GM12878 (cell line): ENCODE data around the gene MYT1. TPM values are rescaled to one million over a fixed set of nuclear protein-coding genes. Genes with fewer than 3 reads are reported as not detected.

Experiments
- ATAC-seq: fragments of 200-7000 bp; cut with Tn5 transposase; 3 replicates; pipeline ENCODE4 v1.9.1; 2020; ENCODE audit warnings: mild to moderate bottlenecking, moderate library complexity
- BruUV-seq: library from RNA; stranded (reverse); fragments of 400-500 nt; replicated peaks from 2 replicates; lab custom pipeline; 2021; lab: Mats Ljungman, UMichigan
- CTCF ChIA-PET: fragments of 300-600 bp; sonication (Branson Sonifier 250); formaldehyde crosslinking; extraction: SDS; loops from one replicate; lab custom pipeline; 2021; ENCODE audit warnings: inconsistent platforms; lab: Yijun Ruan, JAX
- POLR2A ChIA-PET: fragments of 350-600 bp; formaldehyde crosslinking; extraction: SDS; loops from one replicate; lab custom pipeline; 2021; ENCODE audit warnings: inconsistent platforms; lab: Charles Lee
- RAD21 ChIA-PET: fragments of 300-600 bp; sonication (Branson Sonifier 250); formaldehyde crosslinking; loops from one replicate; lab custom pipeline; 2023; ENCODE audit warnings: antibody characterized with exemption; ENCODE audit not compliant: unreplicated experiment; lab: Charles Lee
- SMC1A ChIA-PET: fragments of 300-600 bp; sonication (Branson Sonifier 250); formaldehyde crosslinking; loops from one replicate; lab custom pipeline; 2023; ENCODE audit not compliant: unreplicated experiment, uncharacterized antibody; lab: Charles Lee
- DNase-seq: peaks from one replicate; pipeline ENCODE4 v3.0.0-alpha.2; 2011; ENCODE audit warnings: low read depth, low spot score
- FAIRE-seq: peaks from 3 replicates; lab custom pipeline; 2011; peaks lifted over from hg19 to GRCh38; lab: Jason Lieb, UNC
- H2AFZ ChIP-seq: 2 replicates; pipeline ENCODE4 v1.6.0; 2011; ENCODE audit warnings: low read depth, low read length, control low read depth; ENCODE audit not compliant: control insufficient read depth
- H3K27ac ChIP-seq: 2 replicates; pipeline ENCODE4 v1.5.1; 2011; ENCODE audit warnings: control low read depth; ENCODE audit not compliant: control insufficient read depth, insufficient read depth
- H3K27me3 ChIP-seq, 2 experiments: replicated peaks in 1 of 2; 2 replicates each; pipeline versions ENCODE4 v1.6.0 to v1.6.1; 2011; ENCODE audit warnings: low read length in 1 of 2; ENCODE audit not compliant: control insufficient read depth in 2 of 2, insufficient read depth in 2 of 2
- H3K36me3 ChIP-seq, 2 experiments: 2 replicates each; pipeline ENCODE4 v1.5.1; 2011; ENCODE audit warnings: low read length in 1 of 2; ENCODE audit not compliant: control insufficient read depth in 2 of 2, insufficient read depth in 2 of 2
- H3K4me1 ChIP-seq: 2 replicates; pipeline ENCODE4 v1.6.1; 2011; ENCODE audit warnings: mild to moderate bottlenecking, low read length, moderate library complexity, mixed read lengths; ENCODE audit not compliant: control insufficient read depth, insufficient read depth
- H3K4me2 ChIP-seq: 2 replicates; pipeline ENCODE4 v1.6.0; 2011; ENCODE audit warnings: control low read depth; ENCODE audit not compliant: control insufficient read depth, insufficient read depth
- H3K4me3 ChIP-seq: fragments of 200-600 bp; sonication (generic); 2 replicates; pipeline ENCODE4 v1.5.1; 2016
- H3K79me2 ChIP-seq: 2 replicates; pipeline ENCODE4 v1.6.0; 2011; ENCODE audit warnings: low read length; ENCODE audit not compliant: control insufficient read depth, insufficient read depth
- H3K9ac ChIP-seq: 2 replicates; pipeline ENCODE4 v1.8.0; 2011; ENCODE audit warnings: low read length, control low read depth, mixed read lengths; ENCODE audit not compliant: control insufficient read depth, insufficient read depth
- H3K9me3 ChIP-seq: replicated peaks from 3 replicates; pipeline ENCODE4 v1.5.1; 2011; ENCODE audit warnings: mild to moderate bottlenecking, low read length; ENCODE audit not compliant: control insufficient read depth, insufficient read depth
- H4K20me1 ChIP-seq: 2 replicates; pipeline ENCODE4 v1.6.0; 2011; ENCODE audit not compliant: control insufficient read depth, insufficient read depth
- ASH2L ChIP-seq: fragments of 300-600, 200-600 bp; sonication (generic); IDR thresholded peaks from 2 replicates; pipeline ENCODE4 v1.6.1; 2017; ENCODE audit warnings: low read depth, mild to moderate bottlenecking, borderline replicate concordance
- BCL11A ChIP-seq: IDR thresholded peaks from 2 replicates; pipeline ENCODE4 v1.6.1; 2011; ENCODE audit warnings: low read depth, low read length
- CBFB ChIP-seq: IDR thresholded peaks from 2 replicates; pipeline ENCODE4 v1.6.1; 2016; ENCODE audit warnings: antibody characterized with exemption, low read depth
- FOXK2 ChIP-seq: fragments of 450-650 bp; IDR thresholded peaks from 2 replicates; pipeline ENCODE4 v1.6.1; 2017; ENCODE audit warnings: mild to moderate bottlenecking, moderate library complexity
- FOXM1 ChIP-seq: IDR thresholded peaks from 2 replicates; pipeline ENCODE4 v1.6.1; 2012; ENCODE audit warnings: low read depth, mild to moderate bottlenecking, inconsistent platforms, low read length, moderate library complexity
- HDAC2 ChIP-seq: fragments of 200-600 bp; sonication (generic); IDR thresholded peaks from 2 replicates; pipeline ENCODE4 v1.6.1; 2017
- LARP7 ChIP-seq: fragments of 450-650 bp; IDR thresholded peaks from 2 replicates; pipeline ENCODE4 v1.6.1; 2017; ENCODE audit warnings: mild to moderate bottlenecking
- MEF2A ChIP-seq: IDR thresholded peaks from 2 replicates; pipeline ENCODE4 v1.6.1; 2011; ENCODE audit warnings: low read depth, mild to moderate bottlenecking, low read length, moderate library complexity; ENCODE audit not compliant: insufficient read depth
- NBN ChIP-seq: fragments of 450-650 bp; IDR thresholded peaks from 2 replicates; pipeline ENCODE4 v1.6.1; 2016
- NR2F1 ChIP-seq: fragments of 450-650 bp; conservative IDR thresholded peaks from 2 replicates; pipeline ENCODE4 v1.6.1; 2017; ENCODE audit warnings: mild to moderate bottlenecking
- POLR2AphosphoS5 ChIP-seq: IDR thresholded peaks from 2 replicates; pipeline ENCODE4 v1.6.1; 2011; ENCODE audit warnings: mild to moderate bottlenecking, low read length, inconsistent platforms
- RFX5 ChIP-seq: IDR thresholded peaks from 2 replicates; pipeline ENCODE4 v1.6.1; 2011; ENCODE audit warnings: low read depth, low read length, improper control_type of control experiment
- SP1 ChIP-seq: IDR thresholded peaks from one replicate; pipeline ENCODE4 v1.6.1; 2011; ENCODE audit warnings: low read depth, low read length
- STAT3 ChIP-seq: IDR thresholded peaks from 2 replicates; pipeline ENCODE4 v1.6.1; 2011; ENCODE audit warnings: low read depth, low read length, improper control_type of control experiment
- TARDBP ChIP-seq: IDR thresholded peaks from 2 replicates; pipeline ENCODE4 v1.6.1; 2016; ENCODE audit warnings: borderline replicate concordance
- YY1 ChIP-seq: IDR thresholded peaks from 2 replicates; pipeline ENCODE4 v1.6.1; 2011; ENCODE audit warnings: low read depth, mild to moderate bottlenecking, low read length
- ZNF622 ChIP-seq: fragments of 450-650 bp; IDR thresholded peaks from 2 replicates; pipeline ENCODE4 v1.6.1; 2017; ENCODE audit warnings: mild to moderate bottlenecking, inconsistent platforms
- WGBS: methylation state at CpG from one replicate; pipeline ENCODE4 v1.1.6; 2016; ENCODE audit warnings: low lambda C conversion rate; ENCODE audit not compliant: insufficient replicate concordance, insufficient coverage; ENCODE audit errors: missing lambda C conversion rate; 5-methylcytosine and 5-hydroxymethylcytosine counted together
- in situ Hi-C: fragments of 300-500 bp; cut with MboI; formaldehyde crosslinking; loops from 9 replicates; pipeline ENCODE4 v1.14.3; 2018; ENCODE audit warnings: mixed read lengths
- intact Hi-C: fragments of 100-400 bp; cut with micrococcal nuclease; formaldehyde crosslinking; loops from one replicate; pipeline ENCODE4 v1.14.2; 2022; ENCODE audit not compliant: unreplicated experiment
- polyA plus RNA-seq, 11 experiments: library from polyadenylated mRNA; depleted of rRNA in 4 of 11; unstranded in 6 of 11; stranded (reverse) in 5 of 11; fragments of >200 nt; fragmentation: Nextera tagmentation in 4 of 11; fragmentation: Illumina TruSeq in 1 of 11; extraction: Ambion mirVana in 4 of 11; extraction: Trizol in 1 of 11; gene quantifications; 1 replicate in 1 of 11; 2 replicates in 10 of 11; pipeline versions ENCODE4 v1.2.1 to v1.2.3, GENCODE V29; 2011 to 2016; ENCODE audit warnings: inconsistent platforms in 2 of 11, missing spikeins in 2 of 11, low read depth in 1 of 11
- total RNA-seq, 4 experiments: library from RNA; depleted of rRNA in 3 of 4; stranded (reverse); fragments of >200 nt in 3 of 4; fragmentation: Illumina TruSeq in 1 of 4; extraction: Trizol in 1 of 4; gene quantifications; 2 replicates each; pipeline versions ENCODE4 v1.2.1 to v1.2.3, GENCODE V29; 2013 to 2021
- TF ChIP-seq, protein P1 (sequence below), 3 experiments: IDR thresholded peaks in 2 of 3; conservative IDR thresholded peaks in 1 of 3; 2 replicates each; pipeline ENCODE4 v1.5.1; 2011; ENCODE audit warnings: low read depth in 3 of 3, low read length in 3 of 3, mild to moderate bottlenecking in 3 of 3, control low read depth in 2 of 3, moderate library complexity in 2 of 3, inconsistent platforms in 1 of 3, mixed read lengths in 1 of 3; ENCODE audit not compliant: control insufficient read depth in 2 of 3, insufficient read depth in 1 of 3; ENCODE audit errors: extremely low read depth in 1 of 3
- TF ChIP-seq, protein P2 (sequence below): IDR thresholded peaks from 2 replicates; pipeline ENCODE4 v1.6.1; 2011; ENCODE audit warnings: low read depth, mild to moderate bottlenecking, low read length, moderate library complexity, borderline replicate concordance; ENCODE audit errors: extremely low read depth
- TF ChIP-seq, protein P3 (sequence below): fragments of 450-650 bp; conservative IDR thresholded peaks from 2 replicates; pipeline ENCODE4 v1.6.1; 2017; ENCODE audit warnings: mild to moderate bottlenecking, moderate library complexity

Gene MYT1
- total and polyA plus RNA-seq, 10 of the 15 experiments (the other 5 are each of a cell fraction or from before 2014, with no cell fraction given), result 0.01 to 0.10 TPM; not detected in 8

DNA sequence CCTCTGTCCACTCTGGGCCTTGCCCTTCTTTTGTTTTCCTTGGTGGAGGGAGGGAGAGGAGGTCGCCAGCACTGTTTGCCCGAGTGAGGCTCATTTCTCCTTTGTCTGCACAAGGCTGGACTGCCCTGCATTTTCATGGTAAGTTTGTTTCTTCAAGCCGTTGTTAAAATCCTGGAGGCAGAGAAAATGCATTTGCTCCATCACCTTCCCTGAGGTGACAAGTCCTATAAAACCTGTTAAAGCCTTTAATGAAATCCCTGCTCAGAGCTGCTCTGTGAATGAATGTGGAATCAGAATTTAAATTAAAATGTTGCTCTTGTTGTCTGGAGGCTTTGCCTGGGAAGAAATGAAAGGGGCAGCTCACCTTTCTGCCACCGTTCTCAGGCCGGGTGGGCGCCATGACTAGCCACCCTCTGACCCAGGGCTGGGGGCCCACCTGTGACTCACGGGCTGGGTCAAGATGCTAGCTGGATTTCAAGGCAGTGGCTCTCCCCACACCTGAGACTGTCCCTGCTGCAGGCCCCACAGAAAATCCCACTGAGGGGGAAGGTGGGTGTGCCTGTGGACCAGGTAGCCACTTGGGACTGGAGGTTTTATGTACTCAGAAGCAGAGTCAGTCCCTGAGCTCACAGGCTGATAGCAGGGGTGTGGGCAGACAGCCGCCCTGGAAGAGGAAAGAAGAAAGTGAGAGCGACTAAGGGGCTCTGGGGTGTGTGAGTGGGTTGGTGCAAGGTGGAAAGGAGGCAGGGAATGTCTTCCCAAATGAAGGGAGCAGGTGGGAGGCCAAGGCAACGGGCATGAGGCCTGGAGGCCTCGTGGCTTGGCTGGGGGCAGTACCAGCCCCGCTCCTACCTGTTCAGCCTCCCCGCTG, 24.0 kb upstream of the MYT1 start:
- H2AFZ ChIP-seq, result no peak overlapping the region
- FAIRE-seq (no peak), ATAC-seq (no peak), DNase-seq (no peak)
- TF ChIP-seq, protein P1, sequence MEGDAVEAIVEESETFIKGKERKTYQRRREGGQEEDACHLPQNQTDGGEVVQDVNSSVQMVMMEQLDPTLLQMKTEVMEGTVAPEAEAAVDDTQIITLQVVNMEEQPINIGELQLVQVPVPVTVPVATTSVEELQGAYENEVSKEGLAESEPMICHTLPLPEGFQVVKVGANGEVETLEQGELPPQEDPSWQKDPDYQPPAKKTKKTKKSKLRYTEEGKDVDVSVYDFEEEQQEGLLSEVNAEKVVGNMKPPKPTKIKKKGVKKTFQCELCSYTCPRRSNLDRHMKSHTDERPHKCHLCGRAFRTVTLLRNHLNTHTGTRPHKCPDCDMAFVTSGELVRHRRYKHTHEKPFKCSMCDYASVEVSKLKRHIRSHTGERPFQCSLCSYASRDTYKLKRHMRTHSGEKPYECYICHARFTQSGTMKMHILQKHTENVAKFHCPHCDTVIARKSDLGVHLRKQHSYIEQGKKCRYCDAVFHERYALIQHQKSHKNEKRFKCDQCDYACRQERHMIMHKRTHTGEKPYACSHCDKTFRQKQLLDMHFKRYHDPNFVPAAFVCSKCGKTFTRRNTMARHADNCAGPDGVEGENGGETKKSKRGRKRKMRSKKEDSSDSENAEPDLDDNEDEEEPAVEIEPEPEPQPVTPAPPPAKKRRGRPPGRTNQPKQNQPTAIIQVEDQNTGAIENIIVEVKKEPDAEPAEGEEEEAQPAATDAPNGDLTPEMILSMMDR (IDR thresholded peaks at IDR 0.05 in 2 of 3, conservative IDR thresholded peaks at IDR 0.05 in 1 of 3; ENCODE audit: control insufficient read depth in 2 of 3, extremely low read depth in 1 of 3, insufficient read depth in 1 of 3, low read depth in 3 of 3, low read length in 3 of 3), result no peak
- TF ChIP-seq NR2F1 (no peak), FOXK2 (no peak), TARDBP (no peak), STAT3 (no peak), YY1 (no peak), FOXM1 (no peak), HDAC2 (no peak), SP1 (no peak), LARP7 (no peak), CBFB (no peak), BCL11A (no peak), MEF2A (no peak), POLR2AphosphoS5 (no peak), ZNF622 (no peak), RFX5 (no peak), NBN (no peak), ASH2L (no peak)
- TF ChIP-seq, protein P2, sequence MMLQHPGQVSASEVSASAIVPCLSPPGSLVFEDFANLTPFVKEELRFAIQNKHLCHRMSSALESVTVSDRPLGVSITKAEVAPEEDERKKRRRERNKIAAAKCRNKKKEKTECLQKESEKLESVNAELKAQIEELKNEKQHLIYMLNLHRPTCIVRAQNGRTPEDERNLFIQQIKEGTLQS, result no peak
- TF ChIP-seq, protein P3, sequence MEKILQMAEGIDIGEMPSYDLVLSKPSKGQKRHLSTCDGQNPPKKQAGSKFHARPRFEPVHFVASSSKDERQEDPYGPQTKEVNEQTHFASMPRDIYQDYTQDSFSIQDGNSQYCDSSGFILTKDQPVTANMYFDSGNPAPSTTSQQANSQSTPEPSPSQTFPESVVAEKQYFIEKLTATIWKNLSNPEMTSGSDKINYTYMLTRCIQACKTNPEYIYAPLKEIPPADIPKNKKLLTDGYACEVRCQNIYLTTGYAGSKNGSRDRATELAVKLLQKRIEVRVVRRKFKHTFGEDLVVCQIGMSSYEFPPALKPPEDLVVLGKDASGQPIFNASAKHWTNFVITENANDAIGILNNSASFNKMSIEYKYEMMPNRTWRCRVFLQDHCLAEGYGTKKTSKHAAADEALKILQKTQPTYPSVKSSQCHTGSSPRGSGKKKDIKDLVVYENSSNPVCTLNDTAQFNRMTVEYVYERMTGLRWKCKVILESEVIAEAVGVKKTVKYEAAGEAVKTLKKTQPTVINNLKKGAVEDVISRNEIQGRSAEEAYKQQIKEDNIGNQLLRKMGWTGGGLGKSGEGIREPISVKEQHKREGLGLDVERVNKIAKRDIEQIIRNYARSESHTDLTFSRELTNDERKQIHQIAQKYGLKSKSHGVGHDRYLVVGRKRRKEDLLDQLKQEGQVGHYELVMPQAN, result no peak
- ChIA-PET CTCF (no interaction called here), RAD21 (interaction anchor here (0.6 kb wide), 1 partner anchor 602 kb away, joined by 3 read pairs; no protein-coding TSS in a partner anchor), POLR2A (no interaction called here), SMC1A (interaction anchor here (0.9 kb wide), 1 partner anchor 477 kb away, joined by 4 read pairs; no protein-coding TSS in a partner anchor)
- H4K20me1 ChIP-seq, result no peaks in the 10 kb centered on the region
- H3K4me2 ChIP-seq, result no peak overlapping the region
- WGBS, result 14% methylated on average over 13 of the region's 13 CpGs
- H3K9me3 ChIP-seq, result peaks cover 2% of the 10 kb centered on the region; the same call in 2 of the 3 replicates
- no peaks in the 10 kb centered on the region for H3K4me1 ChIP-seq
- H3K4me3 ChIP-seq, result no peak overlapping the region
- in situ Hi-C loops, result no loop called here
- H3K79me2 ChIP-seq, result no peaks in the 10 kb centered on the region
- no peaks in the 10 kb centered on the region for H3K36me3 ChIP-seq
- BruUV-seq, result no TSS peak
- no peak overlapping the region for H3K9ac ChIP-seq
- H3K27me3 ChIP-seq, result peaks cover 1 to 4% of the 10 kb centered on the region in 2 experiments
- intact Hi-C loops, result no loop called here
- no peak overlapping the region for H3K27ac ChIP-seq
